T-helper 2 cell treated with Interferon-gamma antibody and Interleukin-4, amounts not matched to agents 5 μg/mL and 100 μg/mL, for 36 hours (primary cell): ENCODE data around the gene THAP4.

Experiments used
- DNase-seq: peaks from one replicate; pipeline ENCODE4 v3.0.0; 2021; ENCODE audit warnings: low spot score
- H3K27ac Mint-ChIP-seq: one replicate; pipeline ENCODE4 v1.8.0; 2021; ENCODE audit warnings: mild to moderate bottlenecking, mixed read lengths
- H3K27me3 Mint-ChIP-seq: one replicate; pipeline ENCODE4 v1.8.0; 2021; ENCODE audit warnings: low read depth, mixed read lengths
- H3K36me3 Mint-ChIP-seq: one replicate; pipeline ENCODE4 v1.8.0; 2021; ENCODE audit warnings: low read depth, mixed read lengths
- H3K4me1 Mint-ChIP-seq: one replicate; pipeline ENCODE4 v1.8.0; 2021; ENCODE audit warnings: low read depth, mixed read lengths
- H3K4me3 Mint-ChIP-seq: one replicate; pipeline ENCODE4 v1.8.0; 2022; ENCODE audit warnings: mild to moderate bottlenecking, moderate library complexity, mixed read lengths
- H3K9me3 Mint-ChIP-seq: one replicate; pipeline ENCODE4 v1.8.0; 2021; ENCODE audit warnings: mixed read lengths

THAP4 gene, protein sequence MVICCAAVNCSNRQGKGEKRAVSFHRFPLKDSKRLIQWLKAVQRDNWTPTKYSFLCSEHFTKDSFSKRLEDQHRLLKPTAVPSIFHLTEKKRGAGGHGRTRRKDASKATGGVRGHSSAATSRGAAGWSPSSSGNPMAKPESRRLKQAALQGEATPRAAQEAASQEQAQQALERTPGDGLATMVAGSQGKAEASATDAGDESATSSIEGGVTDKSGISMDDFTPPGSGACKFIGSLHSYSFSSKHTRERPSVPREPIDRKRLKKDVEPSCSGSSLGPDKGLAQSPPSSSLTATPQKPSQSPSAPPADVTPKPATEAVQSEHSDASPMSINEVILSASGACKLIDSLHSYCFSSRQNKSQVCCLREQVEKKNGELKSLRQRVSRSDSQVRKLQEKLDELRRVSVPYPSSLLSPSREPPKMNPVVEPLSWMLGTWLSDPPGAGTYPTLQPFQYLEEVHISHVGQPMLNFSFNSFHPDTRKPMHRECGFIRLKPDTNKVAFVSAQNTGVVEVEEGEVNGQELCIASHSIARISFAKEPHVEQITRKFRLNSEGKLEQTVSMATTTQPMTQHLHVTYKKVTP

DNA sequence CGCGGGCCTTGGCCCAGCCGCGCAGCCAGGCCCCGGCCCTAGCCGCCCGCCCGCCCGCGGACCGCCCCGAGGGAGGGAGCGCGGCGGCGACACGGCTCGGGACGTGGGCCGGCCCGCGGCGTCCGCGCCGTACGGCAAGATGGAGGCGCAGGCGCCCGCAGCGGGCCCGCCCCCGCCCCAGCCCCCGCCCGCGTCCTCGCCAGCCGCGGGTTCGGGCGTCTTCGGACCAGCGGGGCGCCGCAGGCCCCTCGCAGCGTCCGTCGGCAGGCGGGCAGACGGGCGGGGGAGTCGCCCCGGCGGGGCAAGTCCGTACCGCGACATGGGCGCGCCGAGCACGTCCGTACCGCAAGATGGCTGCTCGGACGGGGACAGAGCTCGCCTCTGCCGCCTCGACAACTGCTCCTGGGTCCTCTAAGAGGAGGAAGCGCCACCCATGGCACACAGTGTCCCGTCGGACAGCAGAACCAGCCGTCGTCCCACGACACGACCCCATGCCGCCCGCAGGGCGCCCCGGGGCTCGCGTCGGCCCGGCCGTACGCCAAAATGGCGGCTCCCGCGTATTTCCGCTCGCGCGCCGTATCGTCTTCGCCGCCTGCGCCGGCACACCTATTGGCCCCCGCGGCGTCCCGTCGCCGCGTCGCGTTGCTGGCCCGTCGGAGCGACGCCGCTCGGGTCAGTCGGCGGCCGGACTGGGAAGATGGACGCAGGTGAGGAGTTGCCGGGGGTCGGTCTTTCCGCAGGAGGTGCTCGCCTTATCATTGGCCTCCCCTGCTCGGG lies at the start of gene THAP4, which contains the start of gene ATG4B:
Gene THAP4 (minus strand): TSS at position 141 of the 777 bp plus-strand sequence. CDS start 141 bp downstream, outside the sequence.
Gene ATG4B (plus strand): TSS at position 676 of the 777 bp plus-strand sequence. CDS start 22 bp downstream, at position 698.
- Mint-ChIP-seq H3K36me3 (peaks cover 33% of the 10 kb centered on the region), H3K4me1 (peaks cover 36% of the 10 kb centered on the region), H3K27ac (peak within 1 kb of the TSS; percentile 93), H3K9me3 (peaks cover 6% of the 10 kb centered on the region), H3K4me3 (peak within 1 kb of the TSS; percentile 98), H3K27me3 (no peaks in the 10 kb centered on the region)
- DNase-seq, result peak; percentile 83

DNA sequence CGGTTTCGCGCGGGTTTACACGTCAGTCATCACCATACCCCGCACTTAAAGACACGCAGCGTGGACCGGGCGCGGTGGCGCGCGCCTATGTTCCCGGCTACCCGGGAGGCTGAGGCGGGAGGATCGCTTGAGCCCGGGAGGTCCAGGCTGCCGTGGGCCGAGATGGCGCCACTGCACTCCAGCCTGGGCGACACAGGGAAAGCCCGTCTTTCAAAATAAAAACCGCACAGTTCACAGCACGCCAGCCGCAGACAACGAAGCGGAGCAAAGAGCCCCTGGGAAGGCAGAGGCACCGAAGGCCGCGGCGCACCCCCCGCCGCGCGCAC lies 49.3 kb upstream of the THAP4 start:
- DNase-seq, result no peak
- H3K36me3 Mint-ChIP-seq, result peaks cover 36% of the 10 kb centered on the region
- H3K9me3 Mint-ChIP-seq, result no peaks in the 10 kb centered on the region
- peak overlapping the region; percentile 83 for H3K4me3 Mint-ChIP-seq
- peak overlapping the region; percentile 85 for H3K27ac Mint-ChIP-seq
- peaks cover 21% of the 10 kb centered on the region for H3K4me1 Mint-ChIP-seq
- no peaks in the 10 kb centered on the region for H3K27me3 Mint-ChIP-seq

DNA sequence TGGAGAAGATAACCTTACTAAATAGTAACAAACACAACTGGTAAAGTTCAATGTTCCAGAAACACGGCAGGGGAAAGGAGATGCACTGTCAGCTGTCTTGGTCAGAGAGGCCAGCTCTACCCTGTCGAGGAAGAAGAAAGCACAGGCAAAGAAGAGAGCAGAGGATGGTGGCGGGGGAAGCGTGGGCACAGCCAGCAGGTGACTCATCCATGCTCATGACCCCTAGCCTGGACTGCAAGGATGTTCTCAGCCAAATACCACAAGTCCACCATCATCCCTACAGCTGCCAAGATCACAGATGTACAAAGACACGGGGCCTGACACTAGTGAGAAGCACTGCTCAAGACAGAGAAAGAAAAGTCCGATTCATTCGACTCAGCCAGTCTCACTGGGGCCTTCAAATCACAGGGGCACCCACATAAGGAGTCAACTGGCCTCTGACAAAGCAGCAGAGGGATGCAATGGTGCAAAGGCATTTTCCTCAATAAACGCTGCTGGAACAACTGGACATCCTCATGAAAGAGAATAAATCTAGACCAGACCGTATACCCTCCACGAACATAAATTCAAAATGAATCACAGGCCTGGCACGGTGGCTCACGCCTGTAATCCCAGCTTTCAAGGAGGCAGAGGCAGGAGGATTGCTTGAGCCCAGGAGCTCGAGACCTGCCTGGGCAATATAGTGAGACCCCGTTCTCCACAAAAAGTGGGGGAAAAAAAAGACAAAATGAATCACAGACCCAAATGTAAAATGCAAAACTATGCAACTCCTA lies 44.1 kb upstream of the THAP4 start:
- H3K9me3 Mint-ChIP-seq, result no peaks in the 10 kb centered on the region
- no peaks in the 10 kb centered on the region for H3K27me3 Mint-ChIP-seq
- no peak for DNase-seq
- no peak overlapping the region for H3K27ac Mint-ChIP-seq
- H3K4me3 Mint-ChIP-seq, result no peak overlapping the region
- peaks cover 13% of the 10 kb centered on the region for H3K4me1 Mint-ChIP-seq
- H3K36me3 Mint-ChIP-seq, result peaks cover 47% of the 10 kb centered on the region

DNA sequence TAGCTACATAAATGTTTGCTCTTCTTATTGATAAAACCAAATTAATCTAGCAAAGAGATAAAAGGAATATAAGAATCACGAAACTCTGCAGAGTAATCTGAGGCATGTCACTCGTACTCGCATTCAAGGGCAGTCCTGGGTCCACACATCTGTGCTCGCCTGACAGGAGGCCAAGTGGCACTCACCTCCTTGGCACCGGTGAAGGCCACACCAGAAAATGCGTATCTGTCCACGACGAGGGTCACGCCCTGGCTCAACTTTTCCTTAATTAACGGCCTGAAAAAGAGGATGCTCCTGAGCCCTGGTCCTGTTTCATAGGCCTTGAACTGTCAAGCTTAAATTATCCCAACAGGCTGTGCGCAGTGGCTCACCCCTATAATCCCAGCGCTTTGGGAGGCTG lies 43.1 kb upstream of the THAP4 start:
- H3K27ac Mint-ChIP-seq, result no peak overlapping the region
- no peaks in the 10 kb centered on the region for H3K27me3 Mint-ChIP-seq
- H3K36me3 Mint-ChIP-seq, result peaks cover 51% of the 10 kb centered on the region
- no peak overlapping the region for H3K4me3 Mint-ChIP-seq
- H3K4me1 Mint-ChIP-seq, result peaks cover 6% of the 10 kb centered on the region
- no peaks in the 10 kb centered on the region for H3K9me3 Mint-ChIP-seq
- no peak for DNase-seq

DNA sequence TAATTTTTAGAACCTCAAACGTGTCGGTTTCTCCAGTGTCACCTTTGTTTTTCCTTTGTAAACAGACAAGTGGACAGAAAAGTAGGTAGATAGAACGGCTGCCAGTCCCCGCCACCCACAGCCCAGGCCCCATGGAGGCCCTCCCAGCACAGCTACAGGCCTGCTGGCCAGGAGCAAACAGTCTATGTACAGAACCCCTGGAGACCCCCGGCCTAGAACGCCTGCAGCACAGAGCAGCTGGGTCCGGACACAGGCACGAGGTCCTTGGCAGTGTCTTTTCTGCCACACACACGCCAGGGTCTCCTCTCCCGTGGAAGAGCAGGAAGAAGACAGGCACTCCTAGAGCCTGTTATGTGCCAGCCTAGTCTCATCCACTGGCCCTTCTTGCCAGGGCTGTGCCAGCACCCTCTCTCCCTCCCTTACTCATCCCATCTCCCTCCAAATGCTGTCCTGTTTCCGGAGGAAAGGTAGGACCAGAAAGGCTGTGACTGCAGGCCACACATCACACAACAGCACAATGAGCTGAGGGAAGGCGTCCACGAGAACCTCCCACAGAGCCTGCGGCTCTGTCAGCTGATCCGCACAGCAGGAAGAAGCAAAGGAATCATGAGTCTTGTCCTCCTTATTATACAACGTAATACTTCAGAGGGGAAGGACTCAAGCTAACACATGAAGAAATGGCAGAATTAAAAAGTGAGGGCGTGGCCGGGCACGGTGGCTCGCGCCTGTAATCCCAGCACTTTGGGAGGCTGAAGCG lies 42.0 kb upstream of the THAP4 start:
- Mint-ChIP-seq H3K4me3 (no peak overlapping the region), H3K9me3 (no peaks in the 10 kb centered on the region), H3K4me1 (peaks cover 2% of the 10 kb centered on the region), H3K36me3 (peaks cover 41% of the 10 kb centered on the region), H3K27me3 (no peaks in the 10 kb centered on the region), H3K27ac (no peak overlapping the region)
- no peak for DNase-seq

DNA sequence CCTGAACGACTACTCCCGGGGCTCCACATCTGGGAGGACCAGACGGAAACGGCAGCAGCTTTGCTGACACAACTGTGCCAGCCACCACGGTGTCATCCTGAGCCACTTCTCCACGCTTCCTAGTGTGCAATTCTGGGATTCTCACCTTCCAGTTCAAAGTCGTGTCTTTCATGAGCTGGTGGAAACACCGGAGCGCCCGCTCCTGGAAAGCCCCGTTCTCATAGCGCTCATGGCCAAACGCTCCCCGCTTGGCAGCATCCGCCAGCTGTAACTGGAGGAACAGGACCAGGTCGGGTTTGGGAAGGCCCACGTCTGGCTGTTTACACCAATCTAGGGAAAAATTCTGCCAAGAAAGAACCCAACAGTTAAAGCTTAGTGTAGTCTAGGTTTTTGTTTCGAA lies 41.3 kb upstream of the THAP4 start:
- Mint-ChIP-seq H3K27me3 (no peaks in the 10 kb centered on the region), H3K36me3 (peaks cover 40% of the 10 kb centered on the region), H3K9me3 (no peaks in the 10 kb centered on the region), H3K4me3 (no peak overlapping the region), H3K27ac (no peak overlapping the region), H3K4me1 (peaks cover 5% of the 10 kb centered on the region)
- no peak for DNase-seq

DNA sequence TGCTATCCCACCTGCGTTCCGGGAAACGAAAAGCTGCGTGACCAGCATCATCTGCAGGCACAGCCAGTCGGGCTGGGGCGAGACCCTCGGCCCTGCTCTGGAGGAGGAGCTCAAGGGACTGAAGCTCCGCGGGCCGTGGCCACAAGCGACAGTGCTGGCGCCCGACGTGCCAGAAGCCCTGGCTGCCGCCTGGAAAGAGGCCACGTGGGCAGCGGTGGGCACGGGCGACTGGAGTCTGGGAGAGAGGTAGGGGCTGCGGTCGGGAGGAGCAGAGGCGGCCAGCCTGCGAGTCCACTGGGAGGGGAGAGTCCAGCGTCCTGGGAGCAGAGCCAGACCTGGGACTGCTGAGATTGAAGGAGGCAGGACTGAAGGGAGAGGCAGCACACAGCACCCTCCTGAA lies 40.4 kb upstream of the THAP4 start:
- Mint-ChIP-seq H3K27me3 (no peaks in the 10 kb centered on the region), H3K4me1 (peaks cover 5% of the 10 kb centered on the region), H3K27ac (no peak overlapping the region), H3K4me3 (no peak overlapping the region), H3K9me3 (no peaks in the 10 kb centered on the region), H3K36me3 (peaks cover 35% of the 10 kb centered on the region)
- no peak for DNase-seq

DNA sequence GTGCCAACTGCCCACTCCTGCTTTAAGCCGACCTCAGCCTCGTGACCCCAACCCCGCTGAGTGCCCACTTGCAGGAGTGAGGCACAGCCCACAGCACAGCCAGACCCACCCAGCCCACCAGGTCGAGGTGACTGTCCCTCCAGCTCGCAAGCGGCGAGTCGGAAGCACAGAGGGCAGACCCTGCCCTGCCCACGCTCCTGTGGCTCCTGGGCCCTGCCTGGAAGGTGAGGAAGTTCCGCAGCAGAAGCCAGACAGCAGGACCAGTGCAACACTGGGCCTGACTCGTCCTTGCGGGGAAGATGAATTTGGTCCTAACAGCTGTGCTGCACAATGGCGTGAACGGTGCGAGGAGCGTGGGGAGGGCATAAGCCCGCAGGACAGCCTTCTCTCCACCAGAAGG lies 39.7 kb upstream of the THAP4 start:
- no peak for DNase-seq
- Mint-ChIP-seq H3K9me3 (no peaks in the 10 kb centered on the region), H3K4me3 (no peak overlapping the region), H3K27me3 (no peaks in the 10 kb centered on the region), H3K36me3 (peaks cover 28% of the 10 kb centered on the region), H3K27ac (no peak overlapping the region), H3K4me1 (peaks cover 4% of the 10 kb centered on the region)

DNA sequence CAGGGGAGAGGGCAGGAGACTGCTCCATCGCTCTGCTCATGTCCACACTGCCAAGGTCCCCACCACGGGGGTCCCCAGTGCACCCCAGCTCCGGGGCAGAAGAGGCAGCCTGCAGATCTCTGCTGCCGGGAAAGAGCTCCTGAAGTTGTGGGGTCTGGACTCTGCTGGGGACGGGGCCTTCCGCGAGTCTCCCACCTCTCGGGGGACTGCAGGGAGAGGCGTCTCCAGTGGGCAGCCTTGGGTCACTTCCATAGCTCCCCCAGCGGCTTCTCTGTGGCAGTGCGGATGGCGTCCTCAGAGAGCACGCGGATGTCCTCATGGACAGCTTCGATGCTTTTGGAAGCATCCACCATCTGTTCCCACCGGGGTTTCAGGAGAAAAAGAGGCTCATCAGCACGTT lies 38.9 kb upstream of the THAP4 start:
- Mint-ChIP-seq H3K9me3 (no peaks in the 10 kb centered on the region), H3K27me3 (no peaks in the 10 kb centered on the region), H3K4me1 (peaks cover 4% of the 10 kb centered on the region), H3K4me3 (no peak overlapping the region), H3K36me3 (peaks cover 22% of the 10 kb centered on the region), H3K27ac (no peak overlapping the region)
- DNase-seq, result no peak

DNA sequence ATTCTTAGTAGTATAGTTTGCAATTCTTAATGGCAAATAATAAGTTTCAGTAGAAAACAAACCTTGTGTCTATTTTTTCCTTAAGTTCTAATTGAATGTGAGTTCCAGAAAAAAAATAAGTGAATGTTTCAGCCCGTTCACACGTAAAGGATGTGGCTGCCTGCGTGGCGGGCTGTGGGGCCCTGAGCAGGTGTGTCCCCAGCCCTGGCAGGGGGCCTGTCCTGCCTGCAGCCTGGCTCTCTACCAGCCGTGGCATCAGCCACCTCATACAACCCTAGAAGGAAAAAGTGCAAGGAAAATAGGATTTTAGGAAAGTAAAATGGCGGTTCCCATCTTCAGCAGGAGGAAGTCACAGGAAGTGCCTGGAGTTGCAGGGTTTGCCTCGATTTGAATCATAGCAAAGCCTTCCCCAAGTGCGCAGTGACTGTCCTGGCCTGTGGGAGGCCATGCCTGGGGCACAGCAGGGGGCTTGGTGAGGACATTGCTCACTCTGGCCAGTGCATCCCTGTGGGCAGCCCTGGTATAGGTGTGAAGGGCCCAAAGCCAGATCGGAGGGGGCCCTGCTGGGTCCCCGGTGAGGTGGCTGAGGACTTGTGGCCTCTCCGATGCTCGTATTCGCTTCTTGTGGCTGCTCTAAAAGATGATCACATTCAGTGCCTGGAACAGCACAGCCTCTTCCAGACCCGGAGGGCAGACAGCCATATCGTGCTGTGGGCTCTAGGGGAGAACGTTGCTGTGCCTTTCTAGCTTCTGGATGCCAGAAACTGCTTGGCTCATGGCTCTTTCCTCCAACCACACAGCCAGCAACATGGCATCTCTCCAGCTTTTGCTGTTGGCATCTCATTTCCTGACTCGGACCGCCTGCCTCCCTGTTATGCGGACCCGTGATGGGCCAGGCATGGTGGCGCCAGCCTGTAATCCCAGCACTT lies 37.1 kb upstream of the THAP4 start:
- Mint-ChIP-seq H3K4me3 (no peak overlapping the region), H3K27ac (no peak overlapping the region), H3K4me1 (peaks cover 4% of the 10 kb centered on the region), H3K36me3 (peaks cover 16% of the 10 kb centered on the region), H3K9me3 (no peaks in the 10 kb centered on the region), H3K27me3 (no peaks in the 10 kb centered on the region)
- DNase-seq, result no peak

DNA sequence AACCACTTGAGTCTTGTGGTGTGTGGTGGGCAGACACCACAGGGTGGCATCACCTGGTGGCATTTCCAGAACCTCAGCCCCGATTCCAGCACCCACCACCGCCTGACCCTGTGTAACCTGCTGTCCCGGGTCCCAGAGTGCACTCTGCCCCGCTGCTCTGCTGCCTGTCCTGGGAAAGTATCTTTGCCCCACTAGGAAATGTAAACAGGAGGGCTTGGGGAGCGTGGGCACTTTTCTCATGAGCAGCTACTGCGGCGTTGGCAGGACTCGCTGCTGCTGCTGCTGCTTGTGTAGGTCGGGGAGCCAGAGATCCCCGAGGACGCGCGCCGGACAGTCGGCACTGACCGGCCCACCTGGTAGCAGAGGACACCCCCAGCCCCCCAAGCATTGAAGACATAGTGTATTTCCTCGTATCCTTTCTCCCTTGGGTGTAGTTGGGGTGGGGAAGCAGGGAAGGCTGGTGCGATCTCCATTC lies 36.3 kb upstream of the THAP4 start:
- peaks cover 17% of the 10 kb centered on the region for H3K36me3 Mint-ChIP-seq
- no peak for DNase-seq
- H3K27me3 Mint-ChIP-seq, result no peaks in the 10 kb centered on the region
- H3K4me1 Mint-ChIP-seq, result peaks cover 4% of the 10 kb centered on the region
- H3K9me3 Mint-ChIP-seq, result no peaks in the 10 kb centered on the region
- H3K4me3 Mint-ChIP-seq, result no peak overlapping the region
- H3K27ac Mint-ChIP-seq, result no peak overlapping the region
